ENCODE data around the gene MMP27. TPM values are rescaled to one million over a fixed set of nuclear protein-coding genes. Genes with fewer than 3 reads are reported as not detected.

Gene MMP27
- total and polyA plus RNA-seq, 2 donors (not counting 1 experiment from before 2014, with no cell fraction given): 0.08 to 0.17 TPM

DNA sequence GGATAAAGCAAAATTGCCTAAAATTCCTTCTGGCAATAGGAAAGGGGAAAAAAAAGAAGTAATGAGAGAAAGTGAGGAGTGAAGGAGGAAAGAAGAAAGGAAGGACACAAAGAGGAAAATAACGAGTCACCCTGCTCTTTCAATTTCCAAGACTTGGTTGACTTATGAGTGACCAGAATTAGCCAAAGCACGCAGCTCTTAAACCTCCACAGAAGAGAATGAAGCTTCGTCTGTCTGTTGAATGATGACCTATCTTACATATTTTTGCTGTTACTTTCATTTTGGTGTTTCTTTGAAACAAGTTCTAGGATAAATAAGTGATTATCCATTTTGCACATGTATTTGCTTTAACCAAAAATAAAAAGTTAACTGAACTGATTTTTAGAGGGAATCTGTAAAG, 728 bp downstream of the MMP27 start:
- no peaks in the 10 kb centered on the region for H4K20me1 ChIP-seq (ENCODE audit: control insufficient read depth, extremely low read depth, insufficient read depth, low read length)
- no peaks in the 10 kb centered on the region for H3K79me2 ChIP-seq (ENCODE audit: control insufficient read depth, insufficient read depth, low read length)
- H3K9me3 ChIP-seq (ENCODE audit: control insufficient read depth, insufficient read depth, low read depth, low read length): no peaks in the 10 kb centered on the region
- H3K4me3 ChIP-seq (replicated peaks in 1 of 4; ENCODE audit: control extremely low read depth in 1 of 4, insufficient read depth in 1 of 4, low read depth in 3 of 4, low read length in 4 of 4): no peak overlapping the region
- no peaks in the 10 kb centered on the region for H3K4me1 ChIP-seq (ENCODE audit: control insufficient read depth, extremely low read depth, insufficient read depth, low read length)
- peak overlapping the region; percentile 30 for H2AFZ ChIP-seq (ENCODE audit: low read length)
- no peak overlapping the region for H3K4me2 ChIP-seq (ENCODE audit: extremely low read depth, insufficient read depth, low read length)
- H3K27ac ChIP-seq (ENCODE audit: insufficient read depth, low read length): no peak overlapping the region
- no peak for DNase-seq (ENCODE audit: low read depth in 2 of 2)
- no peaks in the 10 kb centered on the region for H3K36me3 ChIP-seq (ENCODE audit: control insufficient read depth, insufficient read depth, low read length)
- no peak for TF ChIP-seq EZH2 (IDR thresholded peaks at IDR 0.05; ENCODE audit: low read length, missing control alignments)
- TF ChIP-seq, protein P1, sequence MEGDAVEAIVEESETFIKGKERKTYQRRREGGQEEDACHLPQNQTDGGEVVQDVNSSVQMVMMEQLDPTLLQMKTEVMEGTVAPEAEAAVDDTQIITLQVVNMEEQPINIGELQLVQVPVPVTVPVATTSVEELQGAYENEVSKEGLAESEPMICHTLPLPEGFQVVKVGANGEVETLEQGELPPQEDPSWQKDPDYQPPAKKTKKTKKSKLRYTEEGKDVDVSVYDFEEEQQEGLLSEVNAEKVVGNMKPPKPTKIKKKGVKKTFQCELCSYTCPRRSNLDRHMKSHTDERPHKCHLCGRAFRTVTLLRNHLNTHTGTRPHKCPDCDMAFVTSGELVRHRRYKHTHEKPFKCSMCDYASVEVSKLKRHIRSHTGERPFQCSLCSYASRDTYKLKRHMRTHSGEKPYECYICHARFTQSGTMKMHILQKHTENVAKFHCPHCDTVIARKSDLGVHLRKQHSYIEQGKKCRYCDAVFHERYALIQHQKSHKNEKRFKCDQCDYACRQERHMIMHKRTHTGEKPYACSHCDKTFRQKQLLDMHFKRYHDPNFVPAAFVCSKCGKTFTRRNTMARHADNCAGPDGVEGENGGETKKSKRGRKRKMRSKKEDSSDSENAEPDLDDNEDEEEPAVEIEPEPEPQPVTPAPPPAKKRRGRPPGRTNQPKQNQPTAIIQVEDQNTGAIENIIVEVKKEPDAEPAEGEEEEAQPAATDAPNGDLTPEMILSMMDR (conservative IDR thresholded peaks at IDR 0.05 in 1 of 2, IDR thresholded peaks at IDR 0.05 in 1 of 2; ENCODE audit: low read depth in 1 of 2, low read length in 2 of 2): no peak
- no peaks in the 10 kb centered on the region for H3K27me3 ChIP-seq (ENCODE audit: control insufficient read depth, insufficient read depth, low read length)
- H3K9ac ChIP-seq (ENCODE audit: insufficient read depth, low read length): no peak overlapping the region

DNA sequence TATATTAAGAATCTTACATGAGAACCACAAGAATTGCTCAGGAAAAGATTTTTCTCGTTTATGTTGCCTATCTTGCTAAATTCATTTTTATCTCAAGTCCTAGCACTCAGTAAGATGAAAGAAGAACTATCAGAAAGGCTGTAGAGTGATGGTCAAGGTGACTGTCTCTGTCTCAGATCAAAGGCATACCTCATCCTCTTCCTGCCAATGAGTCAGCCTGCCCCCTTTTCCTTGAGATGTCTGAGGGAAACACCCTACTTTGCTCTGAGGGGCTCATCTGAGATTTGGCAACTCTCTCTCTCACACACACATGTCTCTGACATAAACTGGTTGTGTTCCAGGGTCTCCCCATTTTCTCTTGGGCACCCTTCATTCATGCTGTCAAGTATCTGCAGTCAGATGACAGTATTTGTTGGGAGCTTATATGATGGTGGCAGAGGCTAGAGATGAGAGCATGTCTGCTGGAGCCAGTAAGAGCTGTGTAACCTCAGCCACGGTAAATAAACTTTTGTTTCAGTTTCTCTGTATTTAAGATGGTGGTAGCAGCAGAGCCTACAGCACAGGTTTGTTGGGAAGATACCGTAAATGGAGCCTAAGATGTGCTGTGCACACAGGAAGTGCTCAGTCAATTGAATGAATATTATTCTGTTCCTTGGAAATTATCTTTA, 1.6 kb downstream of the MMP27 start:
- H3K27me3 ChIP-seq (ENCODE audit: control insufficient read depth, insufficient read depth, low read length): no peaks in the 10 kb centered on the region
- H3K79me2 ChIP-seq (ENCODE audit: control insufficient read depth, insufficient read depth, low read length): no peaks in the 10 kb centered on the region
- DNase-seq (ENCODE audit: low read depth in 2 of 2): no peak
- H3K36me3 ChIP-seq (ENCODE audit: control insufficient read depth, insufficient read depth, low read length): no peaks in the 10 kb centered on the region
- no peaks in the 10 kb centered on the region for H3K9me3 ChIP-seq (ENCODE audit: control insufficient read depth, insufficient read depth, low read depth, low read length)
- H3K27ac ChIP-seq (ENCODE audit: insufficient read depth, low read length): no peak overlapping the region
- no peak overlapping the region for H3K9ac ChIP-seq (ENCODE audit: insufficient read depth, low read length)
- TF ChIP-seq, protein P1 (conservative IDR thresholded peaks at IDR 0.05 in 1 of 2, IDR thresholded peaks at IDR 0.05 in 1 of 2; ENCODE audit: low read depth in 1 of 2, low read length in 2 of 2): no peak
- no peak for TF ChIP-seq EZH2 (IDR thresholded peaks at IDR 0.05; ENCODE audit: low read length, missing control alignments)
- H2AFZ ChIP-seq (ENCODE audit: low read length): no peak overlapping the region
- H4K20me1 ChIP-seq (ENCODE audit: control insufficient read depth, extremely low read depth, insufficient read depth, low read length): no peaks in the 10 kb centered on the region
- no peaks in the 10 kb centered on the region for H3K4me1 ChIP-seq (ENCODE audit: control insufficient read depth, extremely low read depth, insufficient read depth, low read length)
- H3K4me3 ChIP-seq (replicated peaks in 1 of 4; ENCODE audit: control extremely low read depth in 1 of 4, insufficient read depth in 1 of 4, low read depth in 3 of 4, low read length in 4 of 4): no peak overlapping the region
- H3K4me2 ChIP-seq (ENCODE audit: extremely low read depth, insufficient read depth, low read length): no peak overlapping the region

DNA sequence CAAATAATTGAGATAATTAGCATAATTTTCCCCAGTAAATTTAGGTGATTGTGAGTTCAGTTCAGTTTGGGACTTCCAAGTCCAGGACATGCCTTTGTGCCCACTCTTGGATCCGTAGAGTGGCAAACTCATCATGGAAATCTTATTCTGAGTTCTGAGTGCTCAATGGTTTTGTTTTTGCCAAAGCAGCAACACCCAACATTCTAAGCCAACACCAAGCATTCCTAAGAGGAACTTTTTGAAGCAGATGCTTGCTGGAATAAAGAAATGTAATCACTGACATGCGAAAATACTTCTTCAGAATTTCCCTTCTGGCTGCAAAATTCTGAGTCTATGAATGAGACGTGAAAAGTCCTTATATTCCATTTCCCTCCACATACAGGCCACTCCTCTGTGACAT, 10.4 kb downstream of the MMP27 start:
- no peaks in the 10 kb centered on the region for H3K79me2 ChIP-seq (ENCODE audit: control insufficient read depth, insufficient read depth, low read length)
- TF ChIP-seq, protein P1 (conservative IDR thresholded peaks at IDR 0.05 in 1 of 2, IDR thresholded peaks at IDR 0.05 in 1 of 2; ENCODE audit: low read depth in 1 of 2, low read length in 2 of 2): no peak
- no peak for TF ChIP-seq EZH2 (IDR thresholded peaks at IDR 0.05; ENCODE audit: low read length, missing control alignments)
- H3K27ac ChIP-seq (ENCODE audit: insufficient read depth, low read length): no peak overlapping the region

More for the DNA sequence above, 10.4 kb downstream of the MMP27 start:
- DNase-seq (ENCODE audit: low read depth in 2 of 2): no peak
- Histone ChIP-seq H3K9me3 (ENCODE audit: control insufficient read depth, insufficient read depth, low read depth, low read length) (no peaks in the 10 kb centered on the region), H3K36me3 (ENCODE audit: control insufficient read depth, insufficient read depth, low read length) (no peaks in the 10 kb centered on the region), H3K9ac (ENCODE audit: insufficient read depth, low read length) (no peak overlapping the region), H3K4me2 (ENCODE audit: extremely low read depth, insufficient read depth, low read length) (no peak overlapping the region), H2AFZ (ENCODE audit: low read length) (no peak overlapping the region), H3K4me3 (replicated peaks in 1 of 4; ENCODE audit: control extremely low read depth in 1 of 4, insufficient read depth in 1 of 4, low read depth in 3 of 4, low read length in 4 of 4) (no peak overlapping the region), H3K27me3 (ENCODE audit: control insufficient read depth, insufficient read depth, low read length) (no peaks in the 10 kb centered on the region), H3K4me1 (ENCODE audit: control insufficient read depth, extremely low read depth, insufficient read depth, low read length) (no peaks in the 10 kb centered on the region), H4K20me1 (ENCODE audit: control insufficient read depth, extremely low read depth, insufficient read depth, low read length) (no peaks in the 10 kb centered on the region)
